ENCODE measurements around the gene CD164. TPM values are rescaled to one million over a fixed set of nuclear protein-coding genes. Genes with fewer than 3 reads are reported as not detected.

Gene CD164
- total and polyA plus RNA-seq, 7 experiments from 2014 or later: 149 to 275 (median 206) TPM

DNA sequence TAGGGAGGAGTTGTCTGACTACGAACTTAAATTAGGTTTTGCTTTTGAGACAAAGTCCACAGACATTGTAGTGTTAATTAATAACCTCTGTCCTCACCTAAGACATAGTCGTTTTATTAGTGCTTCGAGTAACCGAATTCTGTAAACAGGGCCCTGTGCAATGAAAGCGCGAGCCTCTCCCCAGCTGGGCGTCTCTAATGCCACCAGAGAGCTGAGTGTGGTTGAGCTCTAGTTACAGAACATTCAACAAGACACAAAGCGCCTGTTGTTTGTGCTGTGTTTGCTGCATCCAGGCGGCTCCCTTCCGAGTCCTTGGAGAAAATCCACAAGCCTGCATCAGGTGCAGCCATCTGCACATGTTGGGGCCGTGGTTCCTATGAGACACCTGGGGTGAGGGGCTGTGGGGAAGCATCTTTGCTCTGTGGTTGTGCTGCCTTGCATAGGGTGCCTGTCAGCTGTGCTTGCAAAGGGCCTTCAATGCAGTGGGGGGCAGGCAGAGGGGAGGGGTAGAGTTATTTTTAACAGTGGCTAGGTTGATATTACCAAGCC lies 63.9 kb downstream of the CD164 start:
- ChIA-PET POLR2A (interaction anchor here (0.7 kb wide), 1 partner anchor 15 kb away, joined by 5 read pairs; no protein-coding TSS in a partner anchor), CTCF (no interaction called here)
- H3K4me3 ChIP-seq (ENCODE audit: low read length): no peak overlapping the region
- no peaks in the 10 kb centered on the region for H3K27me3 ChIP-seq (ENCODE audit: control insufficient read depth in 2 of 2, insufficient read depth in 2 of 2, low read length in 2 of 2)
- H3K27ac Mint-ChIP-seq: peak overlapping the region in 1 of 9 donors; percentile 9
- intact Hi-C loops (cut with micrococcal nuclease): no loop called here
- H3K27me3 Mint-ChIP-seq: no peaks in the 10 kb centered on the region
- H3K36me3 Mint-ChIP-seq: peaks cover 0 to 2% (median 0%) of the 10 kb centered on the region in 5 donors
- H3K27ac ChIP-seq (ENCODE audit: low read depth, low read length): no peak overlapping the region
- no peak for ATAC-seq
- H3K9me3 ChIP-seq (ENCODE audit: control insufficient read depth in 2 of 3, low read length in 3 of 3): no peaks in the 10 kb centered on the region
- no peaks in the 10 kb centered on the region for H3K36me3 ChIP-seq (ENCODE audit: control insufficient read depth in 2 of 3, insufficient read depth in 3 of 3, low read length in 3 of 3)
- H3K4me1 Mint-ChIP-seq: peaks cover 7 to 15% (median 8%) of the 10 kb centered on the region in 7 donors
- DNase-seq: no peak
- H3K4me3 Mint-ChIP-seq: no peak overlapping the region
- no peaks in the 10 kb centered on the region for H3K4me1 ChIP-seq (ENCODE audit: control insufficient read depth in 2 of 2, insufficient read depth in 2 of 2, low read length in 2 of 2)
- peaks cover 0 to 3% (median 0%) of the 10 kb centered on the region in 11 donors for H3K9me3 Mint-ChIP-seq

DNA sequence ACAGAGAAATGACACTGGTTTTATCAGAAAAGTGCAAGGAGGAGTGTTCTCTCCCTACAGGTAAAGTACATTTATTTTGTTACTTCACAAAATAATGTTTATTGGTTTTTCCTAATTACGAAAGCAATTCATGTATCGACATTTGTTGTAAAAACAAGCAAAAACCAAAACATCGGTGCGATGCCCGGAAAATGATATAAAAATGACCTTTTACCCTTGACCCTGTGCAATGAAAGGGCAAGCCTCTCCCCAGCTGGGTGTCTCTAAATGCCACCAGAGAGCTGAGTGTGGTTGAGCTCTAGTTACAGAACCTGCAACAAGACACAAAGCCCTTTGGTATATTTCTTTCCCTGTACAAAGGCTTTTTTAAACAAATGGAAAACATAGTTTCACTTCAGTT lies 65.4 kb downstream of the CD164 start:
- Mint-ChIP-seq H3K9me3 (no peaks in the 10 kb centered on the region), H3K4me1 (peaks cover 0 to 1% (median 0%) of the 10 kb centered on the region in 7 donors), H3K4me3 (no peak overlapping the region), H3K27ac (no peak overlapping the region), H3K36me3 (no peaks in the 10 kb centered on the region), H3K27me3 (no peaks in the 10 kb centered on the region)
- DNase-seq: no peak
- no peak overlapping the region for H3K4me3 ChIP-seq (ENCODE audit: low read length)
- no peaks in the 10 kb centered on the region for H3K4me1 ChIP-seq (ENCODE audit: control insufficient read depth in 2 of 2, insufficient read depth in 2 of 2, low read length in 2 of 2)
- no peaks in the 10 kb centered on the region for H3K36me3 ChIP-seq (ENCODE audit: control insufficient read depth in 2 of 3, insufficient read depth in 3 of 3, low read length in 3 of 3)
- no peaks in the 10 kb centered on the region for H3K27me3 ChIP-seq (ENCODE audit: control insufficient read depth in 2 of 2, insufficient read depth in 2 of 2, low read length in 2 of 2)
- no peak overlapping the region for H3K27ac ChIP-seq (ENCODE audit: low read depth, low read length)
- intact Hi-C loops (cut with micrococcal nuclease): no loop called here
- CTCF ChIA-PET: no interaction called here
- POLR2A ChIA-PET: no interaction called here
- H3K9me3 ChIP-seq (ENCODE audit: control insufficient read depth in 2 of 3, low read length in 3 of 3): no peaks in the 10 kb centered on the region
- ATAC-seq: no peak

Other genes with a start within 250 kb of the CD164 start
- gene PPIL6, start 58.2 kb upstream of the CD164 start, total RNA-seq: 1 to 10 TPM in 1 of 5 experiments, under 1 TPM in 3, not detected in 1; 0.13 to 1.9 (median 0.40) TPM
- gene PPIL6, start 58.2 kb upstream of the CD164 start, polyA plus RNA-seq: under 1 TPM; 0.44 to 0.71 TPM
- gene SMPD2, start 58.3 kb upstream of the CD164 start, total RNA-seq: 10 to 100 TPM; 16.9 to 33.7 (median 19.6) TPM
- gene SMPD2, start 58.3 kb upstream of the CD164 start, polyA plus RNA-seq: 1 to 10 TPM; 5.7 to 9.5 TPM
- gene MICAL1, start 73.3 kb upstream of the CD164 start, total RNA-seq: 100 to 1,000 TPM in 2 of 5 experiments, 10 to 100 TPM in 3; 61.4 to 125 (median 78.7) TPM
- 10 to 100 TPM; 18.3 to 22.6 TPM for gene MICAL1, start 73.3 kb upstream of the CD164 start, polyA plus RNA-seq
- gene ZBTB24, start 100.8 kb upstream of the CD164 start, total RNA-seq: 10 to 100 TPM; 10.2 to 26.6 (median 23.4) TPM
- 1 to 10 TPM; 6.9 to 9.0 TPM for gene ZBTB24, start 100.8 kb upstream of the CD164 start, polyA plus RNA-seq

Data from naive thymus-derived CD4-positive, alpha-beta T cell (primary cell).